GM12878 (cell line): ENCODE data around the gene FAM24B. TPM values are rescaled to one million over a fixed set of nuclear protein-coding genes. Genes with fewer than 3 reads are reported as not detected.

Source experiments
- ATAC-seq: fragments of 200-7000 bp; cut with Tn5 transposase; 3 replicates; pipeline ENCODE4 v1.9.1; 2020; ENCODE audit warnings: mild to moderate bottlenecking, moderate library complexity
- BruUV-seq: library from RNA; stranded (reverse); fragments of 400-500 nt; replicated peaks from 2 replicates; lab custom pipeline; 2021; lab: Mats Ljungman, UMichigan
- CTCF ChIA-PET: fragments of 300-600 bp; sonication (Branson Sonifier 250); formaldehyde crosslinking; extraction: SDS; loops from one replicate; lab custom pipeline; 2021; ENCODE audit warnings: inconsistent platforms; lab: Yijun Ruan, JAX
- POLR2A ChIA-PET: fragments of 350-600 bp; formaldehyde crosslinking; extraction: SDS; loops from one replicate; lab custom pipeline; 2021; ENCODE audit warnings: inconsistent platforms; lab: Charles Lee
- RAD21 ChIA-PET: fragments of 300-600 bp; sonication (Branson Sonifier 250); formaldehyde crosslinking; loops from one replicate; lab custom pipeline; 2023; ENCODE audit warnings: antibody characterized with exemption; ENCODE audit not compliant: unreplicated experiment; lab: Charles Lee
- SMC1A ChIA-PET: fragments of 300-600 bp; sonication (Branson Sonifier 250); formaldehyde crosslinking; loops from one replicate; lab custom pipeline; 2023; ENCODE audit not compliant: unreplicated experiment, uncharacterized antibody; lab: Charles Lee
- DNase-seq: peaks from one replicate; pipeline ENCODE4 v3.0.0-alpha.2; 2011; ENCODE audit warnings: low read depth, low spot score
- FAIRE-seq: peaks from 3 replicates; lab custom pipeline; 2011; peaks lifted over from hg19 to GRCh38; lab: Jason Lieb, UNC
- H2AFZ ChIP-seq: 2 replicates; pipeline ENCODE4 v1.6.0; 2011; ENCODE audit warnings: low read depth, low read length, control low read depth; ENCODE audit not compliant: control insufficient read depth
- H3K27ac ChIP-seq: 2 replicates; pipeline ENCODE4 v1.5.1; 2011; ENCODE audit warnings: control low read depth; ENCODE audit not compliant: control insufficient read depth, insufficient read depth
- H3K27me3 ChIP-seq, 2 experiments: replicated peaks in 1 of 2; 2 replicates each; pipeline versions ENCODE4 v1.6.0 to v1.6.1; 2011; ENCODE audit warnings: low read length in 1 of 2; ENCODE audit not compliant: control insufficient read depth in 2 of 2, insufficient read depth in 2 of 2
- H3K36me3 ChIP-seq, 2 experiments: 2 replicates each; pipeline ENCODE4 v1.5.1; 2011; ENCODE audit warnings: low read length in 1 of 2; ENCODE audit not compliant: control insufficient read depth in 2 of 2, insufficient read depth in 2 of 2
- H3K4me1 ChIP-seq: 2 replicates; pipeline ENCODE4 v1.6.1; 2011; ENCODE audit warnings: mild to moderate bottlenecking, low read length, moderate library complexity, mixed read lengths; ENCODE audit not compliant: control insufficient read depth, insufficient read depth
- H3K4me2 ChIP-seq: 2 replicates; pipeline ENCODE4 v1.6.0; 2011; ENCODE audit warnings: control low read depth; ENCODE audit not compliant: control insufficient read depth, insufficient read depth
- H3K4me3 ChIP-seq: fragments of 200-600 bp; sonication (generic); 2 replicates; pipeline ENCODE4 v1.5.1; 2016
- H3K79me2 ChIP-seq: 2 replicates; pipeline ENCODE4 v1.6.0; 2011; ENCODE audit warnings: low read length; ENCODE audit not compliant: control insufficient read depth, insufficient read depth
- H3K9ac ChIP-seq: 2 replicates; pipeline ENCODE4 v1.8.0; 2011; ENCODE audit warnings: low read length, control low read depth, mixed read lengths; ENCODE audit not compliant: control insufficient read depth, insufficient read depth
- H3K9me3 ChIP-seq: replicated peaks from 3 replicates; pipeline ENCODE4 v1.5.1; 2011; ENCODE audit warnings: mild to moderate bottlenecking, low read length; ENCODE audit not compliant: control insufficient read depth, insufficient read depth
- H4K20me1 ChIP-seq: 2 replicates; pipeline ENCODE4 v1.6.0; 2011; ENCODE audit not compliant: control insufficient read depth, insufficient read depth
- BCL3 ChIP-seq: IDR thresholded peaks from 2 replicates; pipeline ENCODE4 v1.6.1; 2011; ENCODE audit warnings: borderline replicate concordance, low read depth, mild to moderate bottlenecking, moderate library complexity, low read length; ENCODE audit not compliant: insufficient read depth, poor library complexity, severe bottlenecking
- CEBPB ChIP-seq, 2 experiments: fragments of 150-350 bp in 1 of 2; IDR thresholded peaks; 2 replicates each; pipeline ENCODE4 v1.6.1; 2012 to 2014; ENCODE audit warnings: low read depth in 2 of 2, low read length in 2 of 2, borderline replicate concordance in 1 of 2, inconsistent platforms in 1 of 2
- E2F4 ChIP-seq: IDR thresholded peaks from 2 replicates; pipeline ENCODE4 v1.6.1; 2012; ENCODE audit warnings: low read depth, low read length, improper control_type of control experiment
- ELK1 ChIP-seq: IDR thresholded peaks from 2 replicates; pipeline ENCODE4 v1.6.1; 2012; ENCODE audit warnings: low read depth, low read length, improper control_type of control experiment
- PBX3 ChIP-seq: IDR thresholded peaks from 2 replicates; pipeline ENCODE4 v1.6.1; 2011; ENCODE audit warnings: mild to moderate bottlenecking, low read depth, low read length, moderate library complexity; ENCODE audit not compliant: insufficient replicate concordance
- RAD51 ChIP-seq: fragments of 450-650 bp; IDR thresholded peaks from 2 replicates; pipeline ENCODE4 v1.6.1; 2016; ENCODE audit warnings: moderate library complexity, mild to moderate bottlenecking, inconsistent platforms
- SMAD5 ChIP-seq: IDR thresholded peaks from 2 replicates; pipeline ENCODE4 v1.6.1; 2016; ENCODE audit warnings: antibody characterized with exemption, low read depth
- TBL1XR1 ChIP-seq: IDR thresholded peaks from 2 replicates; pipeline ENCODE4 v1.6.1; 2012; ENCODE audit warnings: low read depth, low read length, improper control_type of control experiment
- WGBS: methylation state at CpG from one replicate; pipeline ENCODE4 v1.1.6; 2016; ENCODE audit warnings: low lambda C conversion rate; ENCODE audit not compliant: insufficient replicate concordance, insufficient coverage; ENCODE audit errors: missing lambda C conversion rate; 5-methylcytosine and 5-hydroxymethylcytosine counted together
- in situ Hi-C: fragments of 300-500 bp; cut with MboI; formaldehyde crosslinking; loops from 9 replicates; pipeline ENCODE4 v1.14.3; 2018; ENCODE audit warnings: mixed read lengths
- intact Hi-C: fragments of 100-400 bp; cut with micrococcal nuclease; formaldehyde crosslinking; loops from one replicate; pipeline ENCODE4 v1.14.2; 2022; ENCODE audit not compliant: unreplicated experiment
- polyA plus RNA-seq, 11 experiments: library from polyadenylated mRNA; depleted of rRNA in 4 of 11; unstranded in 6 of 11; stranded (reverse) in 5 of 11; fragments of >200 nt; fragmentation: Nextera tagmentation in 4 of 11; fragmentation: Illumina TruSeq in 1 of 11; extraction: Ambion mirVana in 4 of 11; extraction: Trizol in 1 of 11; gene quantifications; 1 replicate in 1 of 11; 2 replicates in 10 of 11; pipeline versions ENCODE4 v1.2.1 to v1.2.3, GENCODE V29; 2011 to 2016; ENCODE audit warnings: inconsistent platforms in 2 of 11, missing spikeins in 2 of 11, low read depth in 1 of 11
- total RNA-seq, 4 experiments: library from RNA; depleted of rRNA in 3 of 4; stranded (reverse); fragments of >200 nt in 3 of 4; fragmentation: Illumina TruSeq in 1 of 4; extraction: Trizol in 1 of 4; gene quantifications; 2 replicates each; pipeline versions ENCODE4 v1.2.1 to v1.2.3, GENCODE V29; 2013 to 2021

Gene FAM24B
- total and polyA plus RNA-seq, 10 of the 15 experiments (the other 5 are each of a cell fraction or from before 2014, with no cell fraction given), result 4.8 to 15.3 (median 7.2) TPM

- no peak for ATAC-seq
- Histone ChIP-seq H3K9ac (no peak overlapping the region), H3K36me3 (peaks cover 1 to 13% of the 10 kb centered on the region in 2 experiments), H3K79me2 (no peaks in the 10 kb centered on the region; the same call in 1 of the 2 replicates), H3K4me3 (no peak overlapping the region), H3K4me1 (no peaks in the 10 kb centered on the region; the same call in 1 of the 2 replicates), H3K27ac (no peak overlapping the region), H4K20me1 (no peaks in the 10 kb centered on the region; the same call in 1 of the 2 replicates), H3K4me2 (no peak overlapping the region), H3K9me3 (no peaks in the 10 kb centered on the region), H2AFZ (no peak overlapping the region), H3K27me3 (no peaks in the 10 kb centered on the region)
- 82% methylated on average over 2 of the region's 2 CpGs for WGBS
- ChIA-PET POLR2A (interaction anchor here (0.6 kb wide), 1 partner anchor 1915 kb away, joined by 3 read pairs; no protein-coding TSS in a partner anchor), CTCF (no interaction called here), RAD21 (no interaction called here), SMC1A (no interaction called here)
- no peak for FAIRE-seq
- intact Hi-C loops, result no loop called here
- TF ChIP-seq ELK1, result no peak
- DNase-seq, result no peak
- in situ Hi-C loops, result no loop called here
- no TSS peak for BruUV-seq
Observed at GRCh38 chr10:122852261-122852660, 27.1 kb downstream of the FAM24B start.

- RAD21 ChIA-PET, result no interaction called here
- ATAC-seq, result no peak
- H2AFZ ChIP-seq, result no peak overlapping the region
- no peak overlapping the region for H3K9ac ChIP-seq
- in situ Hi-C loops, result no loop called here
- no peak overlapping the region for H3K27ac ChIP-seq
- no peak for FAIRE-seq
- CTCF ChIA-PET, result no interaction called here
- intact Hi-C loops, result no loop called here
- BruUV-seq, result no TSS peak
- WGBS, result 78% methylated on average over 5 of the region's 5 CpGs
- H3K36me3 ChIP-seq, result peaks cover 1 to 13% of the 10 kb centered on the region in 2 experiments
- H3K27me3 ChIP-seq, result no peaks in the 10 kb centered on the region
- SMC1A ChIA-PET, result no interaction called here
- DNase-seq, result no peak
- POLR2A ChIA-PET, result no interaction called here
- no peak overlapping the region for H3K4me2 ChIP-seq
- no peaks in the 10 kb centered on the region for H3K9me3 ChIP-seq
- no peaks in the 10 kb centered on the region; the same call in 1 of the 2 replicates for H3K4me1 ChIP-seq
- no peaks in the 10 kb centered on the region; the same call in 1 of the 2 replicates for H3K79me2 ChIP-seq
- no peak overlapping the region for H3K4me3 ChIP-seq
- no peaks in the 10 kb centered on the region; the same call in 1 of the 2 replicates for H4K20me1 ChIP-seq
- TF ChIP-seq E2F4, result no peak
- TF ChIP-seq CEBPB (IDR thresholded peaks at IDR 0.05; ENCODE audit: borderline replicate concordance in 1 of 2, low read depth in 2 of 2, low read length in 2 of 2), result no peak
- no peak for TF ChIP-seq RAD51
- TF ChIP-seq PBX3, result no peak
- no peak for TF ChIP-seq TBL1XR1
- TF ChIP-seq SMAD5, result no peak
- TF ChIP-seq BCL3, result no peak
Observed at GRCh38 chr10:122850705-122851640, 28.4 kb downstream of the FAM24B start.
